Immature natural killer cell (primary cell): ENCODE results near the gene GORASP2. TPM values are rescaled to one million over a fixed set of nuclear protein-coding genes. Genes with fewer than 3 reads are reported as not detected.
"Not testable (repeated sequence)": the region's sequence is repeated elsewhere in the genome, so short reads cannot be mapped to it uniquely, and the experiment has no call there.

Experiments
- DNase-seq, 3 donors: peaks; one replicate each; pipeline ENCODE4 v3.0.0; 2022; ENCODE audit warnings: mixed read lengths in 1 of 3
- H3K27ac Mint-ChIP-seq, 6 donors: one replicate each; pipeline ENCODE4 v1.8.0; 2020; ENCODE audit warnings: mixed read lengths in 6 of 6, mild to moderate bottlenecking in 5 of 6, inconsistent platforms in 4 of 6, moderate library complexity in 3 of 6
- H3K27me3 Mint-ChIP-seq, 3 donors: one replicate each; pipeline ENCODE4 v1.8.0; 2020 to 2021; ENCODE audit warnings: low read depth in 3 of 3, mild to moderate bottlenecking in 3 of 3, mixed read lengths in 3 of 3, moderate library complexity in 3 of 3, inconsistent platforms in 1 of 3
- H3K36me3 Mint-ChIP-seq, 3 donors: one replicate each; pipeline ENCODE4 v1.8.0; 2020; ENCODE audit warnings: mixed read lengths in 3 of 3, inconsistent platforms in 2 of 3, mild to moderate bottlenecking in 2 of 3
- H3K4me1 Mint-ChIP-seq, 2 donors: one replicate each; pipeline ENCODE4 v1.8.0; 2020; ENCODE audit warnings: inconsistent platforms in 2 of 2, mild to moderate bottlenecking in 2 of 2, mixed read lengths in 2 of 2, moderate library complexity in 1 of 2
- H3K4me3 Mint-ChIP-seq, 5 donors: one replicate each; pipeline ENCODE4 v1.8.0; 2020; ENCODE audit warnings: mild to moderate bottlenecking in 5 of 5, mixed read lengths in 5 of 5, inconsistent platforms in 3 of 5, moderate library complexity in 3 of 5
- H3K9me3 Mint-ChIP-seq, 6 donors: one replicate each; pipeline ENCODE4 v1.8.0; 2020; ENCODE audit warnings: mild to moderate bottlenecking in 6 of 6, mixed read lengths in 6 of 6, inconsistent platforms in 4 of 6, moderate library complexity in 3 of 6
- polyA plus RNA-seq, 3 donors: library from polyadenylated mRNA; unstranded; fragments of 300-500 nt; fragmentation: Illumina TruSeq; gene quantifications; one replicate each; pipeline ENCODE4 v1.2.3, GENCODE V29; 2021

GORASP2 gene
- polyA plus RNA-seq, 3 donors from 2014 or later, result 64.9 to 101 (median 98.1) TPM

DNA sequence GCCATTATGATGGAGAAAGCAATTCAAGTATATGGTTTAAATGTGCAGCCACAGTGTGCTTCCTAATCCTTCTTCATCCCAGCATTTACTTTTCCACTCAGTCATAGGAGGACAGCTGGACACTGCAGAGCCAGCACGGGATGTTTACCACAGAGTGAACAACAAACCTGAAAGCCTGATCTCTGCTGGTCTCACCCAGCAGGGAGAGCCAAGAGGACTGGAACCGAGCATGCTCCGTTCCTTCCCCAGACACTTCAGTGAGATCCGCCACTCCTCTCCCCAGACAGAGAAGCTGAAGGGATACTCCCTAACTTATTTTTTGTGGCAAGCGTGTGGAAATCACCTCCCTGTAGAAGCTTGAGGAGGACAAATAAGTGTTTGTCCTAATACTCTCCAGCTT, 23.2 kb upstream of the GORASP2 start:
- Mint-ChIP-seq H3K36me3 (peaks cover 0 to 3% (median 3%) of the 10 kb centered on the region in 3 donors), H3K27ac (no peak overlapping the region), H3K4me3 (no peak overlapping the region), H3K27me3 (peaks cover 4 to 6% (median 6%) of the 10 kb centered on the region in 3 donors), H3K9me3 (peaks cover 11 to 23% (median 17%) of the 10 kb centered on the region in 6 donors), H3K4me1 (no peaks in the 10 kb centered on the region)
- no peak for DNase-seq

DNA sequence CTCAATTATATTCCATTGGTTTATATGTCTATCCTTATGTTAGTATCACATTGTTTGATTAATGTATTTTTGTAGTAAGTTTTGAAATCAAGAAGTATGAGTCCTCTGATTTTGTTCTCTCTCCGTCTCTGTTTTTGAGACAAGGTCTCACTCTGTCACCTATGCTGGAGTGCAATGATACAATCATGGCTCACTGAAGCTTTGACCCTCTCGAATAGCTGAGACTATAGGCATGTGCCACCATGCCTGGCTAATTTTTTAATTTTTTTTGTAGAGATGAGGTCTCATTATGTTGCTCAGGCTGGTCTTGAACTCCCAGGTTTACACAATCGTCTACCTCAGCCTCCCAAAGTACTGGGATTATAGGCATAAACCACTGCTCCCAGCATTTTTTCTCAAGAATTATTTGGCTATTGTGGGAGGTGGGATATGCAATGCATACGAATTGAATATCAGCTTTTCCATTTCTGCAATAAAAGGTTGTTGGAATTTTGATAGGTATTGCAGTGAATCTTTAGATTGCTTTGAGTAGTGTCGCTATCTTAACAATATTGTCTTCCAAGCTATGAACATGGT, 17.7 kb upstream of the GORASP2 start:
- no peak overlapping the region for H3K4me3 Mint-ChIP-seq
- no peak overlapping the region for H3K27ac Mint-ChIP-seq
- no peaks in the 10 kb centered on the region for H3K4me1 Mint-ChIP-seq
- H3K36me3 Mint-ChIP-seq, result peaks cover 6 to 8% (median 8%) of the 10 kb centered on the region in 3 donors
- no peak for DNase-seq
- H3K9me3 Mint-ChIP-seq, result peaks cover 23 to 55% (median 46%) of the 10 kb centered on the region in 6 donors
- peaks cover 7 to 15% (median 7%) of the 10 kb centered on the region in 3 donors for H3K27me3 Mint-ChIP-seq

DNA sequence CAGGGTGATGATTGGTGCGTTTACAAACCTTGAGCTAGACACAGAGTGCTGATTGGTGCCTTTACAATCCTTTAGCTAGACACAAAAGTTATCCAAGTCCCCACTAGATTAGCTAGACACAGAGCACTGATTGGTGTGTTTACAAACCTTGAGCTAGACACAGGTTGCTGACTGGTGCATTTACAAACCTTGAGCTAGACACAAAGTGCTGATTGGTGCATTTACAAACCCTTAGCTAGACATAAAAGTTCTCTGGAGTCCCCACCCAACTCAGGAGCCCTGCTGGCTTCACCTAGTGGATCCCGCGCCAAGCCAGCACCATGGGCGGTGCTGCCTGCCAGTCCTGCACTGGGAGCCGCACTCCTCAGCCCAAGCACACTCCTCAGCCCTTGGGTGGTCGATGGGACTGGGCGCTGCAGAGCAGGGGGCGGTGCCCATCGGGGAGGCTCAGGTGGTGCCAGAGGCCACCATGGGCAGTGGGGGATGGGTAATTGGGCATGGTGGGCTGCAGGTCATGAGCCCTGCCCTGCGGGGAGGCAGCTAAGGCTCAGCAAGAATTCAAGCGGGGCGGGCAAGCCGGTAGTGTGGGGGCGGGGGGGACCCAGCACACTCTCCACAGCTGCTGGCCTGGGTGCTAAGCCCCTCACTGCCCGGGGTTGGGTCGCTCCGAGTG, 13.9 kb upstream of the GORASP2 start:
- DNase-seq, H3K4me1 Mint-ChIP-seq, H3K4me3 Mint-ChIP-seq, H3K27ac Mint-ChIP-seq: not testable (repeated sequence)
- Mint-ChIP-seq H3K36me3 (peaks cover 5 to 17% (median 13%) of the 10 kb centered on the region in 3 donors), H3K27me3 (peaks cover 3 to 18% (median 7%) of the 10 kb centered on the region in 3 donors), H3K9me3 (peaks cover 21 to 40% (median 36%) of the 10 kb centered on the region in 6 donors)

DNA sequence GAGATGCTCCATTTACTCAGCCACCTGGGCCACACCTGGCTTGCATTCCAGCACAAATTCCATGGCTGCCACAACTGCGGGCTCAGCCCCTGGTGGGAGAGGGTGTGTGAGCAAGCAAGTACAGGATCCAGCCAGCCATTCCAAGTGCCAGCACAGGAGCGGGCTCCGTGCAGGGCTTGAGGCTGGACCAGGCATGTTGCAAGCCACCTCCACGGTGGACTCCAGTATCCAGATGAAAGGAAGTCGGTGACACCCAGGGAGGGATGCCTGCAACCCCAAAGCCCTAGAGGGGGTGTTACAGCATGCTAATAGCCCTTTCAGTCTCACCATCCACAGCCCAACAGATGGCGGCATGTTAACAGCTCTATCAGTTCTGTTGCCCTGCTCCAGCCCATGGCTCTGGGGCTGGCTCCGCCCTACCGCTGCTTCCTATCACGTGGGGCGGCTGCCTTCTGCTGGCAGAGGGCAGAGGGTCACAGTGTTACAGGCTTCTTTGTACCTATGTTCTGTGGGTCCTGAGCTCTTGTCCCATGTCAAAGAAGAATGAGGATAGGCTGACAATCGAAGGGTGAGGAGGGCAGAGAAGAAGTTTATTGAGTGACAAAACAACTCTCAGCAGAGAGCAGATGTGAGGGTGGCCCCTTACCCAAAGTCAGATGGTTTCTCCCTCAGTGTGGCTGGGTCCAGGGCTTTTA, 11.7 kb upstream of the GORASP2 start:
- Mint-ChIP-seq H3K36me3 (peaks cover 5 to 21% (median 13%) of the 10 kb centered on the region in 3 donors), H3K4me3 (no peak overlapping the region), H3K27ac (no peak overlapping the region), H3K9me3 (peaks cover 10 to 18% (median 14%) of the 10 kb centered on the region in 6 donors), H3K27me3 (peaks cover 3 to 15% (median 5%) of the 10 kb centered on the region in 3 donors), H3K4me1 (no peaks in the 10 kb centered on the region)
- DNase-seq, result no peak

DNA sequence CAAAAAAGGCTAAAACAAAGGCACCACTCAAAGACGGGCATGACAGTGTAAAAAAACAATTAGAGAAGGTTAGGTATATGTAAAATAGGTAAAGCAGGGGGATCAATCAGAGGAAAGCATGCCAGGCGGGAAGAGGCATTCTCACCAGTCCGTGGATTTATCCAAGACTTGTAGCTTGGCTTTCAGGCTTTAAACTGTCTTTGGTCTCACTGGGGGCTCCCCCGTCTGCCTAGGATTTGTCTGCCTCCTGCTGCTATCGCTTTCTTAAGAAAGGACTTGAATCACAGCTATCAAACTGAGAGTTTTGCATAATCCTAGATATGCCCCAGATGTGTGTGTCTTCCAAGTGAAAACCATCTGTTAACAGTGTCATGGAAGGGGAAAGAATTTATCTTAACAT, 11.1 kb upstream of the GORASP2 start:
- Mint-ChIP-seq H3K36me3 (peaks cover 2 to 17% (median 13%) of the 10 kb centered on the region in 3 donors), H3K27ac (no peak overlapping the region), H3K27me3 (peaks cover 3 to 14% (median 4%) of the 10 kb centered on the region in 3 donors), H3K4me1 (no peaks in the 10 kb centered on the region), H3K9me3 (peaks cover 7 to 14% (median 10%) of the 10 kb centered on the region in 6 donors), H3K4me3 (no peak overlapping the region)
- no peak for DNase-seq

DNA sequence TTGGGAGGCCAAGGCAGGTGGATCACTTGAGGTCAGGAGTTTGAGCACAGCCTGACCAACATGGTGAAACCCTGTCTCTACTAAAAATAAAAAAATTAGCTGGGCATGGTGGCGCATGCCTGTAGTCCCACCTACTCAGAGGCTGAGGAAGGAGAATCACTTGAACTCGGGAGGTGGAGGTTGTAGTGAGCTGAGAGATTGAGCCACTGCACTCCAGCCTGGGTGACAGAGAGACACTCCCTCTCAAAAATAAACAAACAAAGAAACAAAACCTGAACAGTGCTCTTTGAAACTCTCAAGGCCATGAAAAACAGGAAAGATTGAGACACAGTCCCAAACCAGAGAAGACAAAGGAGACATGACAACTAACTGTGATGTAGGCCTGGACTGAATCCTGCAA, 7.2 kb upstream of the GORASP2 start:
- H3K9me3 Mint-ChIP-seq, H3K27me3 Mint-ChIP-seq, DNase-seq, H3K27ac Mint-ChIP-seq, H3K4me3 Mint-ChIP-seq, H3K4me1 Mint-ChIP-seq: not testable (repeated sequence)
- H3K36me3 Mint-ChIP-seq, result peaks cover 0 to 11% (median 8%) of the 10 kb centered on the region in 3 donors

DNA sequence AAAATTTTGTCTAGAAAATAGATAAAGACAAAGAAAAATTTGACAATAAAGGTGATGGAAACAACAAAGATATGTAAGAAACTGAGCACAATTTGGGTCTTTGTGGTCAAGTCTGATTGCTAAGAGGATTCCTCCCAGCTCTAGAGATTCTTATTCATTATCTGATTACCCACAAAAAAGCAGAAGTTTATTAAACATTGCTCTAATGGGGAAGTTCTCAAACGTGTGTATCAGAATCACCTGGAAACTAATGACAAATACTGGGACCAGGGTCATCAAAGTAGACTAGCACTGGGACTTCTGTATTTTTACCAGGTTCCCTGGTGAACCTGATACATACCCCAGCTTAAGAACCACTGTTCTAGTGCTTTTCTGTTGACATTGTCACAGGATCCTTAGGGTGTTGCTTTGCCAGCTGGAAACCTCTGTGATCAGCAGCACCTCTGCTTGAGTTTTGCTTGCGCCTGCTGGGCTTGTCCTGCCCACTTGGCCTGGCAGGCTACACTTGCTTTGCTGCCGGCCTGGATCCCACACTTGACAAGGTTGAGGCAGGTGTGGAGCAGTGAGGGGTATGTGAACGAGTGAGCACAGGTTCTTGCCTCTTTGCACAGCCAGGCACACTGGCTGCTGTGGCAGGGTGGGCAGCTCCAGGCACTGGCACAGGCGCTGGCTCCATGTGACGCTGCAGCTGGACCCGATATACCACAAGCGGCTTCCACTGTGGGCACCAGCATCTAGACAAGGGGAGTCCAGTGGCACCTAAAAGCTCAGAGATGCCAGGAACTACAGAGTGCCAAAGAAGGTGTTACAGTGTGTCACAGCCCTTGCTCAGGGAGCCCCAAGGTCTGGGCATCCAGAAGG, 6.2 kb upstream of the GORASP2 start:
- H3K9me3 Mint-ChIP-seq, result no peaks in the 10 kb centered on the region
- no peak overlapping the region for H3K4me3 Mint-ChIP-seq
- H3K27ac Mint-ChIP-seq, result no peak overlapping the region
- no peak for DNase-seq
- peaks cover 0 to 6% (median 4%) of the 10 kb centered on the region in 3 donors for H3K36me3 Mint-ChIP-seq
- H3K4me1 Mint-ChIP-seq, result peaks cover under 1 to 1% of the 10 kb centered on the region in 2 donors
- H3K27me3 Mint-ChIP-seq, result peaks cover 0 to 3% (median 1%) of the 10 kb centered on the region in 3 donors

DNA sequence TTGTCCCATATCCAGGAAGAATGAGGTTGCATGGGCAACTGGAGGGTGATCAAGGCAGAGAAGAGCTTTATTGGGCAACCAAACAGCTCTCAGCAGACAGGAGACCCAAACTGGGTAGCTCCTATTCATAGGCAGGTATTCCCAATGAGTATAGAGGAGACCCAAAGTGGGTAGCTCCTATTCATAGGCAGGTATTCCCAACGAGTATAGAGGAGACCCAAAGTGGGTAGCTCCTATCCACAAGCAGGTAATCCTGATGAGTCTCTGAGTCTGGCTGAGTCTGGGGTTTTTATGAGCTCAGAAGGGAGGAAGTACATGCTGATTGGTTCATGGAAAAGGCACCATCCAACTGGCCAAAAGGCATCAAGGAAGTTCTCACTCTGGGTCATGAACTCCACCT, 5.3 kb upstream of the GORASP2 start:
- Mint-ChIP-seq H3K4me3 (no peak overlapping the region), H3K27me3 (peaks cover 0 to 5% (median 0%) of the 10 kb centered on the region in 3 donors), H3K9me3 (no peaks in the 10 kb centered on the region), H3K4me1 (peaks cover 10% of the 10 kb centered on the region in 2 donors), H3K27ac (no peak overlapping the region), H3K36me3 (peaks cover 0 to 4% (median 3%) of the 10 kb centered on the region in 3 donors)
- DNase-seq, result no peak

DNA sequence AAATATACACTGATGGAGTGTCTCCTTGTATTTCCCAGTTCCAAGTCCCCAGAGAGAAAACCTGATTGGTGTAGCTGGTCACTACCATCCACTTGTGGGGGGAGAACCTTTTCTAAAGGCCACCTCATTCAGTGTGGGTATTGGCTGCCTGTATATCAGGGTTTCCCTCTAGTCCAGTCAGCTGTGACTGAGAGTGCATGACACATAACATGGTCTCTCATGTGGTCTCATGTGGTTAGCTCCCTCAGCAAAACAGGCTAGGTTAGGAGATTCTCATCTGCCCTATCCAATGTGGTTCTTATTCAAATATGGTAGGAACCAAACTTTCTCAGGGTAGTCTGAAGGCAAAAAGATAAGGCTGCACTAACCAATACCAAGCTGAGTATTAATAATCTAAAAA, 4.1 kb upstream of the GORASP2 start:
- H3K4me3 Mint-ChIP-seq, result no peak overlapping the region
- no peak for DNase-seq

DNA sequence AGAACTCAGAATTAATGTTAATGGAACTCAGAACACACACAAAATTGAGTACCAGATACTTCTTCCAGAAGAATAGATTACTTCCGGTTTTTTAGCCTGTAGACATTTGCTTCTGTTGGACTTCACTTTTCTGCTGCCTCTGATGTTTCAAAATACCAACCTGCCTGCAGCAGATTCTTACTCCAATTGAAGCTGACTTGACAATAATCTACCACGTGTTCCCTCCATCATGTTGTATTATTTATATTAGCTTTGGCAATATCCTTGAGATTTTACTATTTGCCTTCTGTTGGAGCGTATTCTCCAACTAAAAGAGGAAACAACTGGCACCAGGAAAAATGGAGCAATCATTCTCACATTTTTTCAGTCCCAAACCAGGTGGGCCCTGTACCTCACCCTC, 3.1 kb upstream of the GORASP2 start:
- H3K27me3 Mint-ChIP-seq, result peaks cover 2 to 13% (median 7%) of the 10 kb centered on the region in 3 donors
- peaks cover 0 to 3% (median 0%) of the 10 kb centered on the region in 3 donors for H3K36me3 Mint-ChIP-seq
- no peak overlapping the region for H3K4me3 Mint-ChIP-seq
- no peak for DNase-seq
- H3K9me3 Mint-ChIP-seq, result no peaks in the 10 kb centered on the region
- H3K27ac Mint-ChIP-seq, result no peak overlapping the region
- H3K4me1 Mint-ChIP-seq, result peaks cover 23 to 24% of the 10 kb centered on the region in 2 donors

More for the DNA sequence above, 4.1 kb upstream of the GORASP2 start:
- peaks cover 2 to 9% (median 2%) of the 10 kb centered on the region in 3 donors for H3K27me3 Mint-ChIP-seq
- H3K27ac Mint-ChIP-seq, result no peak overlapping the region
- H3K9me3 Mint-ChIP-seq, result no peaks in the 10 kb centered on the region
- H3K36me3 Mint-ChIP-seq, result peaks cover 0 to 3% (median 0%) of the 10 kb centered on the region in 3 donors
- peaks cover 14 to 15% of the 10 kb centered on the region in 2 donors for H3K4me1 Mint-ChIP-seq

DNA sequence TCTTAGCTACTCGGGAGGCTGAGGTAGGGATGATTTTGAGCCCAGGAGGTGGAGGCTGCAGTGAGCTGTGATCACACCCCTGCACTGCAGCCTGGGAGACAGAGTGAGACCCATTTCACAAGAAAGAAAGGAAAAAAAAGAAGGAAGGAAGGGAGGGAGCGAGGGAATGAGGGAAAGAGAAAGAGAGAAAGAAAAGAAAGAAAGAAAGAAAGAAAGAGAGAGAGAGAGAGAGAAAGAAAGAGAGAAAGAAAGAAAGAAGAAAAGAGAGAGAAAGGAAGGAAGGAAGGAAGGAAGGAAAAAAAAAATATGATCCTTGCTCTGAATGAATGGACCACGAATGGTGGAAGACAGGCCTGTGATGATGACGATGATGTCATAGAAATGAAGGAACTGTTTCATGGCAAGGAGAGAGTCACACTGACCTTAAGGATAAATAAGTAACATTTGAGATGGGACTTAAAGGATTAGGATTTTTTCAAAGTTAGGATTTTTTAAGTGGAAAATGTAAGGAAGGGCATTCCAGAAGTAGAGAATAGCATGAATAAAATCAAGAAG, 2.2 kb upstream of the GORASP2 start:
- Mint-ChIP-seq H3K4me1 (peaks cover 29 to 33% of the 10 kb centered on the region in 2 donors), H3K27me3 (peaks cover 2 to 13% (median 7%) of the 10 kb centered on the region in 3 donors), H3K9me3 (no peaks in the 10 kb centered on the region), H3K27ac (peak overlapping the region in 1 of 6 donors; percentile 12), H3K4me3 (peak overlapping the region in 1 of 5 donors; percentile 15), H3K36me3 (peaks cover 0 to 3% (median 0%) of the 10 kb centered on the region in 3 donors)
- no peak for DNase-seq

DNA sequence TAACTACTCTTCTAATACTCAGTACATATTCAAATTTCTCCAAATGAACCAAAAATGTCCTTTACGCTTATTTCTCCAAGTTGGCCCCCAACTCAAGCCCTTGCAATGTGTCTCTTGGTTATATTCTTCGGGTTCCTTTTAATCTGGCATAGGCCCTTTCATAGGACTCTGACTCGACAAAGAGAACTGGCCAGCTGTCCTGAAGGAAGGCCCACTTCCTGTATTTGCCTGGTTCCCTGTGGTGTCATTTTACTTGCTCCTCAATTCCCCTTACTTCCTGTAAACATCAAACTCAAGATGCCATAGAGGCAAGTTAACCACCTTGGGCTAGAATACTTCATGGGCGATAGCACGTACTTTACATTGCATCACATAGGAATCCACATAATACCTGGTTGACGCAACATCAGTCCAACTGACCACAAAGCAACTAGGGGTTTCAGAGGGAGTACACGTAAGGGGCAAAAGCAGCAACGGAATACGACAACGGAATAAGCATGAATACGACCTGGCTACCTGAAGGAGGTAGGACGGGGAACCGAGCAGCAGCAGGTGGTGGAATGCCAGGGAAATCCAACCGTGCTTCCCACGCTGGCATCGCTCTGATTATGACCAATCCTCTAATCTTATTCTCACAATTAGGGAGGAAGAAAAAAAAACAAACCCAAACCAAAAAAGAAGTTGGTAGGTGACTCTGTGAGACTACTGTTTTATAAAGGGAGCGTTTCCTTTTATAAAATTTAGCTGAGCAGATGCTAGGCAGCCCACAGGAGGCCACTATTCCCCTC, 823 bp upstream of the GORASP2 start:
- H3K27ac Mint-ChIP-seq, result peak overlapping the region; percentile 86 to 96 (median 93)
- H3K27me3 Mint-ChIP-seq, result peaks cover 2 to 13% (median 7%) of the 10 kb centered on the region in 3 donors
- no peak for DNase-seq
- H3K9me3 Mint-ChIP-seq, result no peaks in the 10 kb centered on the region
- H3K36me3 Mint-ChIP-seq, result no peaks in the 10 kb centered on the region
- H3K4me3 Mint-ChIP-seq, result peak overlapping the region; percentile 84 to 97 (median 89)
- peaks cover 32 to 46% of the 10 kb centered on the region in 2 donors for H3K4me1 Mint-ChIP-seq
